ENCODE results near the gene ITGA3.
A peak's percentile ranks its signal among the peaks of the same experiment; 100 is the strongest.

The ITGA3 gene

GRCh38 chr17:50064253-50065001 lies 8.5 kb downstream of the ITGA3 start:
- DNase-seq (ENCODE audit: low spot score): peak; percentile 99
- TF ChIP-seq CTCF (IDR thresholded peaks at IDR 0.05; ENCODE audit: poor library complexity, severe bottlenecking): no peak
- peak; percentile 58 for ATAC-seq (ENCODE audit: low read depth)
- peaks cover 56% of the 10 kb centered on the region for H3K4me1 ChIP-seq (ENCODE audit: insufficient read depth, poor library complexity, severe bottlenecking)
- peaks cover 90% of the 10 kb centered on the region for H3K36me3 ChIP-seq (ENCODE audit: low read depth)
- H3K9me3 ChIP-seq (ENCODE audit: severe bottlenecking): no peaks in the 10 kb centered on the region
- H3K4me3 ChIP-seq (ENCODE audit: severe bottlenecking): no peak overlapping the region
- no peaks in the 10 kb centered on the region for H3K27me3 ChIP-seq (ENCODE audit: insufficient read depth, poor library complexity, severe bottlenecking)
- peak overlapping the region; percentile 100 for H3K27ac ChIP-seq (ENCODE audit: poor library complexity, severe bottlenecking)

DNA sequence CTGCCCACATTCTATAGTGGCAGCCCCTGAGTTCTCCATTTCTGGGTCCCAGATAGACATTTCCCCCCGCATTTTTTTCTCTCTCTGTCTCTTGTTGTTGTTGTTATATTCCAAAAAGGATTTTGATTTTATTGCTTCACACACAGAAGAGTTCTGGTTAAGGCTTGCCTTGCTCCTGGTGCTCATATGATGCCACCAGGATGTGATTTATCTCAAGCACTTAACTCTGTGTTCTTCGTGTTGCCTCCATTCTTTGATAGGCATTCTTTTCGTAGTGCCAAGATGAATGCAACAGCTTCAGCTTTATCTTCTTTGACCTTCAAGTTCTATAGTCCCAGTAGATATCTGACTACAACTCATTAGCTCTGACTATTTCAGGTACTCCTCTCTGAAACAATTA lies 9.1 kb downstream of the ITGA3 start:
- H3K36me3 ChIP-seq (ENCODE audit: low read depth): peaks cover 90% of the 10 kb centered on the region
- peak overlapping the region; percentile 100 for H3K27ac ChIP-seq (ENCODE audit: poor library complexity, severe bottlenecking)
- H3K9me3 ChIP-seq (ENCODE audit: severe bottlenecking): no peaks in the 10 kb centered on the region

DNA sequence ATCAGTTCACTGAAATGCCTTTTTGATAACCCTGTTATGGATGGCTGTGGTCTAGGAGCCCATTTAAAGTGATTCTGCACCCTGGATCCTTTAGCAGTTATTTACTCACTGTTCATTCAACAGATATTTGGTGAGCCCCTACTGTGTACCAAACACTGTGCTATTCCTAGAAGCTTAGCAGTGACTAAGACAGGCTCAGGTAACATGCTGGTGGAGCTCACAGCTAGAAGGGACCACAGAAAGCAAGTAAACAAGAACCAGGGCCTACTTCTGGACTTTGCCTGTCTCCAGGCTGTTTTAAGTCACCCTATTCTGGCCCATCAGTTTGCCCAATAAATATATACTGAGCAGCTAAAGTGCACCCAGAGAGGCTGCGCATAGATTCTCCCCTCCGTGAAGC lies 11.1 kb downstream of the ITGA3 start:
- peaks cover 33% of the 10 kb centered on the region for H3K4me1 ChIP-seq (ENCODE audit: insufficient read depth, poor library complexity, severe bottlenecking)
- DNase-seq (ENCODE audit: low spot score) (no peak), ATAC-seq (ENCODE audit: low read depth) (no peak)
- H3K27me3 ChIP-seq (ENCODE audit: insufficient read depth, poor library complexity, severe bottlenecking): no peaks in the 10 kb centered on the region
- H3K4me3 ChIP-seq (ENCODE audit: severe bottlenecking): no peak overlapping the region
- TF ChIP-seq CTCF (IDR thresholded peaks at IDR 0.05; ENCODE audit: poor library complexity, severe bottlenecking): no peak
- no peaks in the 10 kb centered on the region for H3K9me3 ChIP-seq (ENCODE audit: severe bottlenecking)
- peaks cover 93% of the 10 kb centered on the region for H3K36me3 ChIP-seq (ENCODE audit: low read depth)
- peak overlapping the region; percentile 100 for H3K27ac ChIP-seq (ENCODE audit: poor library complexity, severe bottlenecking)

More for the DNA sequence above, 9.1 kb downstream of the ITGA3 start:
- H3K4me1 ChIP-seq (ENCODE audit: insufficient read depth, poor library complexity, severe bottlenecking): peaks cover 50% of the 10 kb centered on the region
- no peak for TF ChIP-seq CTCF (IDR thresholded peaks at IDR 0.05; ENCODE audit: poor library complexity, severe bottlenecking)
- no peak for DNase-seq (ENCODE audit: low spot score)
- H3K27me3 ChIP-seq (ENCODE audit: insufficient read depth, poor library complexity, severe bottlenecking): no peaks in the 10 kb centered on the region
- no peak overlapping the region for H3K4me3 ChIP-seq (ENCODE audit: severe bottlenecking)
- ATAC-seq (ENCODE audit: low read depth): no peak

- Histone ChIP-seq H3K36me3 (ENCODE audit: low read depth) (peaks cover 100% of the 10 kb centered on the region), H3K27ac (ENCODE audit: poor library complexity, severe bottlenecking) (peak overlapping the region; percentile 100), H3K4me3 (ENCODE audit: severe bottlenecking) (no peak overlapping the region), H3K9me3 (ENCODE audit: severe bottlenecking) (no peaks in the 10 kb centered on the region), H3K4me1 (ENCODE audit: insufficient read depth, poor library complexity, severe bottlenecking) (peaks cover 26% of the 10 kb centered on the region), H3K27me3 (ENCODE audit: insufficient read depth, poor library complexity, severe bottlenecking) (no peaks in the 10 kb centered on the region)
- no peak for DNase-seq (ENCODE audit: low spot score)
- no peak for ATAC-seq (ENCODE audit: low read depth)
- TF ChIP-seq CTCF (IDR thresholded peaks at IDR 0.05; ENCODE audit: poor library complexity, severe bottlenecking): no peak
These were observed 12.1 kb downstream of the ITGA3 start for GRCh38 chr17:50067996-50068395.
